Measurements from ENCODE around the gene CLDN6. TPM values are rescaled to one million over a fixed set of nuclear protein-coding genes. Genes with fewer than 3 reads are reported as not detected.

CLDN6 gene
- polyA plus RNA-seq, 10 donors, result 0.16 to 6.3 (median 0.31) TPM; not detected in 1

DNA sequence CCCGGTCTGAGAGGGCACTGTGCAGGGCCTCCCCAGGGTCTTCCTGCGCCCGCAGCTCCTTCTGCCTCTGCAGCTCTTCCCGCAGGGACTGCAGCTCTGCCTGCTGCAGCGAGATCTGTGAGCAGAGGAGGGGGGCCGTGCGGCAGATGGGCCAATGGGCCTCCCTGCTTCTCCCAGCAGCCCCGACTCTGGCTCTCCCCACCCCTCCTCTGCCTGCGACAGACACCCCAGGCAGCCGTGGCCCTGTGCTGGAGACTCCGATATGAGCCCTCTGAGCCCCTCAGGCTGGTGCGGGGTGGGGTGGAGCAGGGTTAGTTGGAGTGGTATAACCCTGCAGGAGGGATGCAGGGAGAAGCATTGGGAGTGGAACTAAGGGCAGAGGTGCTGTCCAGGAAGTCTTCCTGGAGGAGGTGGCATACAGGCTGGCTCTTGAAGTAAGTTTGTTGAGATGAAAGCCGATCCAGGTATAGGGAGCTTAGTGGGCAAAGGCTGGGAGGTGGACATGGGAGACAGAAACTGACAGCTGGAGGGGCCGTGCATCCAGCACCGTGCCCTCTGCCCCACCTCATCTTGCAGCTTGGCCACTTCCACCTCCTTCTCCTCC lies 10.8 kb upstream of the CLDN6 start:
- peak in 1 of 3 donors; percentile 37 for DNase-seq

DNA sequence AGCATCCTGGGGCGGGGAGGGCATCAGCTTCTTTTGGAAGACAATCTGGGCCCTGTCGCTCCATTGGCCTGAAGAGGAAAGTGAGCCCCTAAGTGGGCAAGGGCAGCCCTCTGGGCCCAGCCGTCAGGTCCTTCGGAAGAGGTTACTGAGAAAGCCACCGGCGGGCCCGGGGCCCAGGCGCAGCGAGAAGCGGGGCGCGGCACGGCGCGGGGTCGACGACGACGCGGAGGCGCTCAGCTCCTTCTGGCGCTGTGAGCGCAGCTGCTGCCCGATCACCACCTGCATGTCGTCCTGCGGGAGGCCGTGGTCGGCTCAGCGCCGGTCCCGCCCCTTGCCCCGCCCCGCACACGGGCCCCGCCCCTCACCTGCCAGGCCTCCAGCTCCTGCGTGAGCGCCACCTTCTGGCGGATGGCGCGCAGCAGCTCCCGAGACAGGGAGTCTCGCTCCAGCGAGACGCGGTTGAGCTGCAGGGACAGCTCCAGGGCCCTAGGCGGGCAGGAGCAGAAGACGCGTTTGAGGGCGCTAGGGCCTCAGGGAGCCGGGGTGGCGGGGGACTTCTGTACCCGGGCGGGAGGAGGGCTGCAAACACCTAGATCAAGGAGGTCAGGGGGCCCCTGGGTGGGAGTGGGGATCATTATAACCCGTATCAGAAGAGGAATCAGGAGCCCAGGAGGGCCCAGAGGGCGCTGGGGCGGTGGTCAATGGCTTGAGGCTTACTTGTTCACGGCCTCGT lies 10.2 kb upstream of the CLDN6 start:
- peak; percentile 67 to 80 (median 76) for DNase-seq

DNA sequence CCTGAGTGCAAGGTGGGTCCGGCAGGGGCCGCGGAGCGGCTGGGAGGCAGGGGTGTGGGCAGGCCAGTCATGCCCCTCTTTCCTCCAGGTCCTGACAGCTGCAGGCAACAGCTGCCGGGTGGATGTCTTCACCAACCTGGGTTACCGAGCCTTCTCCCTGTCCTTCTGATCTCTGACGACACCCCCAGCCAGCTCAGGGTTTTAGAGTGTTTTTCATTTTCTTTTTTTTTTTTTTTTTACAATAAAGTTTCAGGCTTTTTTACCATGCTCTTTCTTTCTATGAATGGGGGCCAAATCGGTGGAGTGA lies 9.5 kb upstream of the CLDN6 start:
- no peak for DNase-seq

DNA sequence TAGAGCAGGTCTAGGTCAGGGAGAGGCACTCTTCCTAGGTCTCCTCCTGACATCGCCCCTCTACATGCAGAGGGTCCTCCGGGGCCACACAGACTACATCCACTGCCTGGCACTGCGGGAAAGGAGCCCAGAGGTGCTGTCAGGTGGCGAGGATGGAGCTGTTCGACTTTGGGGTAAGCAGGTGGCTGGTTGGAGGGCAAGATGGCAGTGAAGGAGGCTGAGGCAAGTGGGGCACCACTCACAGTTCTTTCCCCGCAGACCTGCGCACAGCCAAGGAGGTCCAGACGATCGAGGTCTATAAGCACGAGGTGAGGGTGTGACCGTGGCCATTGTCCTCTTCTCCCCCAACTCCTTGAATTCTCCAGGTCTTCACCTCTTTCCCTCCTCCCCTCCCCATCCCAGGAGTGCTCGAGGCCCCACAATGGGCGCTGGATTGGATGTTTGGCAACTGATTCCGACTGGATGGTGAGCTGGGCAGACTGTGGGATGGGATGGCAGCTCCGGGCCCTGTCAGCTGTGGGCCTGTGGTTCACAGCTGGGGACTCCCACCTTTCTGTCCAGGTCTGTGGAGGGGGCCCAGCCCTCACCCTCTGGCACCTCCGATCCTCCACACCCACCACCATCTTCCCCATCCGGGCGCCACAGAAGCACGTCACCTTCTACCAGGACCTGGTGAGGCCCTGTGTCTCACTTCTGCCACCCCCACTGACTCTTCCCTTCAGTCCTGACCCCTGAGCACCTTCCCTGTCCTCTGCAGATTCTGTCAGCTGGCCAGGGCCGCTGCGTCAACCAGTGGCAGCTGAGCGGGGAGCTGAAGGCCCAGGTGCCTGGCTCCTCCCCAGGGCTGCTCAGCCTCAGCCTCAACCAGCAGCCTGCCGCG lies 8.9 kb upstream of the CLDN6 start:
- no peak for DNase-seq

DNA sequence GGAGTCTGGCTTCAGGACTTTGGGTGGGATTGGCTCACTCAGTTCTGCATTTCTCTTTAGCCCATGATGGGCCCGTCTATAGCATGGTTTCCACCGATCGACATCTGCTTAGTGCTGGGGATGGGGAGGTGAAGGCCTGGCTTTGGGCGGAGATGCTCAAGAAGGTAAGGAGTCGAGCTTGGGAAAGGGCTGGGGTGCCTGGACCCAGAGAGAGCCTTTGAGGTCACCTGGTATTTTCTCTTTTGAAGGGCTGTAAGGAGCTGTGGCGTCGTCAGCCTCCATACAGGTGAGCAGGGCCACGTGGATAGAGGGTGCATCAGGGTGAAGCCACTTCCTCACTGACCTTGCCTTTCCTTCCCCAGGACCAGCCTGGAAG lies 8.0 kb upstream of the CLDN6 start:
- DNase-seq, result no peak

DNA sequence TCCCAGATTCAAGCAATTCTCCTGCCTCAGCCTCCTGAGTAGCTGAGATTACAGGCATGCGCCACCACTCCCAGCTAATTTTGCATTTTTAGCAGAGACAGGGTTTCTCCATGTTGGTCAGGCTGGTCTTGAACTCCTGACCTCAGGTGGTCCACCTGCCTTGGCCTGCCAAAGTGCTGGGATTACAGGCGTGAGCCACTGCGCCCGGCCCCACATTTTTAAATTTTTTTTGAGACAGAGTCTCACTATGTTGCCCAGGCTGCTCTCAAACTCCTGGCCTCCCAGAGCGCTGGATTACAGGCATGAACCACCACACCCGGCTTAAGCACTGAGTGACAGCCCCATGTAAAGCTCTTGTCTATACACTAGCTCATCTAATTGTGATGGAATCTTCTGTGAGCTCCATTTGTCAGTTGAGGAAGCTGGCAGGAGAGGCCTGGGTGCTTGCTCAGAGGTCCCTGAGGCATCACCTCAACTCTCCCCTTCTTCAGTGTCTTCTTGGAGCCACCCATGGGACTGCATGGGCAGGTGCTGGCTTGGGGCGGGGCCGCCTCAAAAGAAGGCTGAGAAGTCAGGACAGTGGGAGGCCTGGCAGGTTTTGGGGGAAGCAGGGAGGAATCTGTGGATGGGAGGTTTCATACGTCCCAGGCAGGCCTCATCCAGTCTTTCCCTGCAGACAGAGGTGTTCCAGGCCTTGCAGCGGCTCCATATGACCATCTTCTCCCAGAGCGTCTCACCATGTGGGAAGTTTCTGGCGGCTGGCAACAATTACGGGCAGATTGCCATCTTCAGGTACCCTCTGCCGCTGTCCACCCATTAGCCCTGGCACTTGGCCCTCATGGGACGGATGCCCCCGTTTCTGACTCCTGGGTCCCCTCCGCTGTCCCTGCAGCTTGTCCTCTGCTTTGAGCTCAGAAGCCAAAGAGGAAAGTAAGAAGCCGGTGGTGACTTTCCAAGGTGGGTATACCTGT lies 7.3 kb upstream of the CLDN6 start:
- DNase-seq, result no peak

DNA sequence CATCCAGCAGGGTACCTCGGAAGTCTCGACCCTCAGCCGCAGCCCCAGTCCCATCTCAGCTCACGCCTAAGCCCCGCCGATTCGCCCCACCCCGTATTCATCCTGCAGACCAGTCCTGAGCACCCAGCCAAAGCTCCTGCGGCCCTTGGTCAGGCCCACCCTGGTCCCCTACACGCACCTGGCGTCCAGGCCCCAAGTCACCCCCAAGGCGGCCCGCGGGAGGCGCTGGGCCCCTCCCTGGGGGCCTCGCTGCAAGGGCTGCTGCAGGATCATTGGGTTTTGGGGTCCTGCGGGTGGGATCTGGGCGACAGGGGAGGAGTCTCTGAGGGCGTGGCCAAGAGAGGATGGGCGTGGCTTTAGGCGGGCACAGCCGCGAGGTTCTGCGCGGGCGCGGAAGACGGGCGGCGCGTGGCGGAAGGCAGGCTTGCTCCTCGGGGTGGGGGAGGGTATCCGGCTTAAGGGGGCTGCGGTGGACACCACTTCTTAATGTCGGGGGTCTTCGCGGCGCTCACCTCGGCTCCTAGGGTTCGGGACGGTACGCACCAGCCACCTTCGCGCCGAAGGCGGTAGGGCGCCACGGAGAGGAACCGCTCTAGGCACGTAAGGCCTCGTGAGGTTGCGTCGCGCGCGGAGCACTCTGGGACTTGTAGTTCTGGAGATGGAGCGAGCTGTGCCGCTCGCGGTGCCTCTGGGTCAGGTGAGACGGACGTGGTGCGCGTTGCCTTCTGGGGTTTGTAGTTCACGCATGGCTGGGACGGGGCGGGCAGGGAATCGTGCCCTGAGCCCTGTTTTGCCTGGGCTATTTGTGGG lies 5.9 kb upstream of the CLDN6 start, which contains the start of the genes HCFC1R1 and THOC6:
HCFC1R1 (minus strand) TSS at position 274 of the 810 bp plus-strand sequence; CDS start at position 273, 1 bp downstream.
THOC6 (plus strand) TSS at position 367 of the 810 bp plus-strand sequence; CDS start at position 659, 292 bp downstream.
- peak; percentile 97 to 99 (median 97) for DNase-seq

DNA sequence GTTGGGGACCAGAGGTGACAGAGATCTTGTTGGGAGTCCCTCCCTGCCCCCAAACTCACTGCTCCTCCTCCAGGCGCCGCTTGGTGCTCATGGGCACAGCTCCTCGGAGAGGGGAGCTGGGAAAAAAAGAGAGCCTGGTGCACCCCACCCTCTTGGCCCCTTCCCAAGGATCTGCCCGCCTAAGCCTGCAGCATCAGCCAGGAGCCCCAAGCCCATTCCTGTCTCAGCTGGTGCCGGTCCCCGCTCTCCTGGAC lies 5.4 kb upstream of the CLDN6 start:
- peak in 2 of 3 donors; percentile 54 to 59 for DNase-seq

DNA sequence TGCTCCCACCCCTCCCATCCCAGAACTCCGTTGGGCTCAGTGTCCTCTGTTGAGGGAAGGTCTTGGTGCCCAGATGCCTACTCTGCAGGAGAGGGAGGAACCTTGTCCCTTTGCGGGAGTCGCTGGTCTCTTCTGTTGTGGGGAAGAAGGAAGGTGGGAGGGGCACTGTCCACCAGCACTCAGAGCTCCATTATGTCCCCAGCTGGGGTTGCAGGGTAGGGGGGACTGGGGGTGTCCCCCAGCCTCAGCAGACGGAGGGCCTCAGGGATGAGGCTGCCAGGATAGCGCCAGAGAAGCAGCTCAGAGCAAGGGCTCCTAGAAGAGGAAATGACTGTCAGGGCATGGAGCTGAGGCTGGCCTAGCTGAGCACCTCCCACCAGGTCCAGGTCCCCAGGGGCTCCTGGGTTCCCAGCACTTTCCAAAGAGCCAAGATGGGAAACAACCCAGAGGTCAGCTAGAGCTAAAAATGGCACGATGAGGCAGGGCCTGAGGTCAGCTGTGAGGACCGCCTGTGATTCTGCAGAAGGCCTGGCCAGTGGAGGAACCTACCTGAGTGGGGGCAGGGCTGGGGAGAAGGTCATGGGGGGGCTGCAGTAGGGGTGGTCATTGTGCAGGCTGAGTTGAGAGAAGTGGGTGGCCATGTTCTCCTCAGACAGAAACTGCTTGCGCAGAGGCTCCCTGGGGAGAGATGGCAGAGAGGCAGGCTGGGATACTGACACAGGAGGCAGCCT lies 4.9 kb upstream of the CLDN6 start:
- DNase-seq, result peak; percentile 38 to 66 (median 40)

DNA sequence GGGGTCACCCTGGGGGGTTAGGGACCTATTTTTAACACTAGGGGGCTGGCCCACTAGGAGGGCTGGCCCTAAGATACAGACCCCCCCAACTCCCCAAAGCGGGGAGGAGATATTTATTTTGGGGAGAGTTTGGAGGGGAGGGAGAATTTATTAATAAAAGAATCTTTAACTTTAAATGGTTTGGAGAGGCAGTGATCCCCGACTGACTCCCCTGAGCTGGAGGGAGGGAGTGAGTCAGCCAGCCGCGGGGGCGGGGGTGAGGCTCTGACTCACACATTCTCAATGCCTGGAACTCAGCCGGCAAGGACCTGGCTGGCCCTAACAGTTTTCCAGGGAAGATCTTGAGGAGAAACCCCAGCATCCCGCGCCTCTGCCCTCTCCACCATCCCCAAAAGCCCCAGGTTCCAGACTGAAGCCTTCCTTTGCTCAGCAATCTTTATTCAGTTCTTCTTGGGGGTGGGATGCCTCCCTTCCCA lies 4.3 kb upstream of the CLDN6 start:
- peak; percentile 93 to 95 (median 95) for DNase-seq

DNA sequence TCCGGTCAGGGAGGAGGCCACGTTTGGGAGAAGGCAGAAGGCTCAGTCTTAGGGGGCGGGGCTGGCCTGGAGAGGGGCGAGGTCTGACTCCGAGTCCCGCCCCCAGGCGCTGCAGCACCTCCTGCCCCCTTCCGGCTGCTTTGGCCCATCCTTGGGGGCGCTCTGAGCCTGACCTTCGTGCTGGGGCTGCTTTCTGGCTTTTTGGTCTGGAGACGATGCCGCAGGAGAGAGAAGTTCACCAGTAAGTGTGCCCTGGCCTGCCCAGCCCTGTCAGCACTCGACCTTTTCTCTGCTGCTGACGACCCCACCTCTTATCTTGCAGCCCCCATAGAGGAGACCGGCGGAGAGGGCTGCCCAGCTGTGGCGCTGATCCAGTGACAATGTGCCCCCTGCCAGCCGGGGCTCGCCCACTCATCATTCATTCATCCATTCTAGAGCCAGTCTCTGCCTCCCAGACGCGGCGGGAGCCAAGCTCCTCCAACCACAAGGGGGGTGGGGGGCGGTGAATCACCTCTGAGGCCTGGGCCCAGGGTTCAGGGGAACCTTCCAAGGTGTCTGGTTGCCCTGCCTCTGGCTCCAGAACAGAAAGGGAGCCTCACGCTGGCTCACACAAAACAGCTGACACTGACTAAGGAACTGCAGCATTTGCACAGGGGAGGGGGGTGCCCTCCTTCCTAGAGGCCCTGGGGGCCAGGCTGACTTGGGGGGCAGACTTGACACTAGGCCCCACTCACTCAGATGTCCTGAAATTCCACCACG lies 3.6 kb upstream of the CLDN6 start:
- DNase-seq, result peak; percentile 82 to 93 (median 90)

DNA sequence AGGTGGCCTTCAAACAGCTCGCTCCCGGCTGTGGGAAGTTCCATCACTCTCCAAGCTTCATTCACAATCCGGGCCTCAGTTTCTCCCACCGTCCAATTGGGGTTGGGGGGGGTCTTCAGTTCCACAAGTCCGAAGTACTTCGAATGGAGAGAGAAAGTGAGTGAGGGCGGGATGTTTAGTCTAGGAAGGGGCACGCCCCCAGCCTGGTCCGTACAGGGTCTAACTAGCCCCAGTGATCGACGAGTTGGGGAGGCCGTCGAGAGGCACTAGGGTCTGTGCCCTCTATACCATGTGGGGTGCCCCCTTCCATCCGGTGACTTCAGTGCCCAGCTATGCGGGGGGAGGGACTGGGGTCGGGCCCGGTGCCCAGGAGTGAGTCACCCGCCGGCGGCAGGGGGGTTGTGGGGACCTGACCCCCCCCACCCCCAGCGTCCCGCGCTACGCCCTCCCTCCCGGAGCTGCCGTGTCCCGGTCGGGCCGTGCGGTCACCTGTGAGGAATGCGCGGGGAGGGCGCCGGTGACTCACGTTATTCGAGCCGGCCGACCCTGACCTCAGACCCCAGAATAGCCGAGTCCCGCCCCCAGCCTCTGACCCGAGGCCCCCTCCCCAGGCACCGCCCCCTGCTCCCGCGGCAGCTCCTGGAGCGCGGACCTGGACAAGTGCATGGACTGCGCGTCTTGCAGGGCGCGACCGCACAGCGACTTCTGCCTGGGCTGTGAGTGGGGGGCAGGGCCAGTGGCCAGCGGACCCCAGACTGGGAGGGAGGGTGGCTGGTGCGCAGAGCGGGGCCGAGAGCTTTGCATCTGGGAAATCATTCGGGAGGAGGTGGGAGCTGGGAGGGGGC lies 2.8 kb upstream of the CLDN6 start:
- peak; percentile 70 to 87 (median 77) for DNase-seq

DNA sequence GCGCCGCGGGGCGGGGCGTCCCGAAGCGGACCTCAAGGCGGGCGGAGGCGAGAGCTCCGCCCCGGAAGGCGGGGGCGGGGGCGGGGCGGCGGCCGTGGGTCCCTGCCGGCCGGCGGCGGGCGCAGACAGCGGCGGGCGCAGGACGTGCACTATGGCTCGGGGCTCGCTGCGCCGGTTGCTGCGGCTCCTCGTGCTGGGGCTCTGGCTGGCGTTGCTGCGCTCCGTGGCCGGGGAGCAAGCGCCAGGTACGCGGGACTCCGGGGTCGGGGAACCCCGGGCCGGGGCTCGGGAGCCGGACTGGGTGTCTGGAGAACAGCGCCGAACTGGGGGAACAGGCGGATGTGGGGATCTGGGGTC lies 2.2 kb upstream of the CLDN6 start, which contains the start of gene TNFRSF12A:
TNFRSF12A (plus strand) TSS at position 122 of the 357 bp plus-strand sequence; CDS start at position 152, 30 bp downstream.
- DNase-seq, result peak; percentile 79 to 91 (median 81)

DNA sequence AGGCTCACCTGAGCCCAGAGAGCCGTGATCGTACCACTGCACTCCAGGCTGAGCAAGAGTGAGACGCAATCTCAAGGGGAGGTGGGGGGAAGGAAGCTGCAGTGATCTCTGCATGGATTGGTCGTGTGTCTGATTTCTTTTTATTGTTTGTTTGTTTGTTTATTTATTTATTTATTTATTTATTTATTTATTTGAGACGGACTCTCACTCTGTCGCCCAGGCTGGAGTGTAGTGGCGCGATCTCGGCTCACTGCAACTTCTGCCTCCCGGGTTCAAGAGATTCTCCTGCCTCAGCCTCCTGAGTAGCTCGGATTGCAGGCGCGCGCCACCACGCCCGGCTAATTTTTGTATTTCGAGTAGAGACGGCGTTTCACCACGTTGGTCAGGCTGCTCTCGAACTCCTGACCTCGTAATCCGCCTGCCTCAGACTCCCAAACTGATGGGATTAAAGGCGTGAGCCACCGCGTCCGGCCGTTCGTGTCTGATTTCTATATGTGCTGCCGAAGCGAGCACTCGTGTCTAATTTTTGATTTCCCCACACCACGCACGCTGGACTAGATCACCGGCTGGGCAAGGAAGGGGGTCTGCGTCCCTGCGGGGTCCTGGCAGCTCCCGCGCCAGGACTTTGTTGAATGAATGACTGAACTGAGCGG lies 1.7 kb upstream of the CLDN6 start:
- no peak for DNase-seq

DNA sequence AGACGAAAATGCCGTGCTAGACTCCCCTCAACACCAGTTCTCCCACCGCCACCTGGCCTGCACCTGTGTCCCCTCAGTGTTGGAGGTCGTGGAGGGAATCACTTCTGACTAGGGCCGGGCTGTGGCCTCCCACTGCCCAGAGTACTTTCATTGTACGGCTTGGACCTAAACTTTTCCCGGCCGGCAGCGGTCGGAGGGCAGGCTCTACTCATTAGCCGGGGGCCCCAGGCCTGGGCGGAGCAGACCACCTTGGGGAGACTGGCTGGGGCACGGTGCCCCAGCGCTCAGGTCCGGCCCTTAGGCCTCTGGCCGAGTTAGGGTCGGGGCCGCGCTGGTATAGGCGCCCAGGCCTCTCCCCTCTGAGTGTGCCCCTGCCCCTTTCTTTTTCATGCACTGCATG lies 639 bp downstream of the CLDN6 start:
- DNase-seq, result no peak

DNA sequence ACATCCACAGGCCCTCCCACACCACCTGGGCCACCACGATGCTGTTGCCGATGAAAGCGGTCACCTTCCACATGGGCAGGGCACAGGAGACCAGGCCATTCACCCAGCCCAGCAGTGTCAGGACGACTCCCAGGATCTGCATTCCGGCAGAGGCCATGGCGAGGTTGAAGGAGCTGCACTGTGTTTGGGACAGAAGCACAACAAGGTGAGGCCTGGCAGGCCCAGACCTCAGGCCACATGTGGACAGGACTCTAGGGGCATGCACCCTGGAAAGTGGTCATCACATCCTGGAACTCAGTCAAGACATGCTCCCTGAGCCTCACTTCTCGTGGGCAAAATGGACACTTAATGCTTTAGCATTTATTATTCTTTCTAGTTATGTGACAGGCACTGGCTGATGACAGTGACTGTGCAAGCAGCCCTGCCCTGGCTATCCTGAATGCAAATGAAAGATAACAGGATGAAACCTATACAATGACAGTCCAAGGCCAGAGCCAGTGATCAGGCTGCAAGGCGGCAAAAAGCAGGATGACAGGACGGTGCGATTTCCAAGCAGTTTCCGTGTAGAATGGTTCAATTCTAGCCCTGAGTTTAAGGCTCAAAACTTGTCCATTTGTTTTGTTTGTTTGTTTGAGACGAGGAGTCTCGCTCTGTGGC lies 2.0 kb downstream of the CLDN6 start:
- no peak for DNase-seq

DNA sequence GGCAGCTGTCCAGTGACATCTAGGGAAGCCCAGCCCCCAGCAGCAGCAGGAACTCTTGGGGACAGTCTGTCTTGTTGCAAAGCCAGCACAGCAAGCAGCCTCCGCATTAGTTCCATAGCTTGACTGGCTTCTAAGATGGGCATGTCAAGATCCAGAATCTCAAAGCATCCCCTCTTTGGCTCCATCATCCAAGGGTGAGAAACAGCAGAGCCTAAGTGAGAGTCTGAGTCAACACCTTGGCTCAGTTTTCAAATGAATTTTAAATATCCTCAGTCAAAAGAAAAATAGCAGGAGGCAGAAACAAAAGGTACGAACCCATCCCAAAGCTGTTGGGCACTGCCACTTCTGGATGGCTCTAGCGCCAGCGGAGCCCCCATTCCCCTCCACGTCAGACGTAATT lies 3.0 kb downstream of the CLDN6 start:
- DNase-seq, result no peak
